GM21526 (cell line): ENCODE data around the gene PDZRN4.
A peak's percentile ranks its signal among the peaks of the same experiment; 100 is the strongest.
"Not testable (repeated sequence)": the region's sequence is repeated elsewhere in the genome, so short reads cannot be mapped to it uniquely, and the experiment has no call there.

ENCODE experiments used
- ATAC-seq: cut with Tn5 transposase; IDR thresholded peaks from one replicate; pipeline ENCODE4 v1.9.1; 2021; ENCODE audit warnings: moderate library complexity; ENCODE audit not compliant: unreplicated experiment, low FRiP score

The PDZRN4 gene

DNA sequence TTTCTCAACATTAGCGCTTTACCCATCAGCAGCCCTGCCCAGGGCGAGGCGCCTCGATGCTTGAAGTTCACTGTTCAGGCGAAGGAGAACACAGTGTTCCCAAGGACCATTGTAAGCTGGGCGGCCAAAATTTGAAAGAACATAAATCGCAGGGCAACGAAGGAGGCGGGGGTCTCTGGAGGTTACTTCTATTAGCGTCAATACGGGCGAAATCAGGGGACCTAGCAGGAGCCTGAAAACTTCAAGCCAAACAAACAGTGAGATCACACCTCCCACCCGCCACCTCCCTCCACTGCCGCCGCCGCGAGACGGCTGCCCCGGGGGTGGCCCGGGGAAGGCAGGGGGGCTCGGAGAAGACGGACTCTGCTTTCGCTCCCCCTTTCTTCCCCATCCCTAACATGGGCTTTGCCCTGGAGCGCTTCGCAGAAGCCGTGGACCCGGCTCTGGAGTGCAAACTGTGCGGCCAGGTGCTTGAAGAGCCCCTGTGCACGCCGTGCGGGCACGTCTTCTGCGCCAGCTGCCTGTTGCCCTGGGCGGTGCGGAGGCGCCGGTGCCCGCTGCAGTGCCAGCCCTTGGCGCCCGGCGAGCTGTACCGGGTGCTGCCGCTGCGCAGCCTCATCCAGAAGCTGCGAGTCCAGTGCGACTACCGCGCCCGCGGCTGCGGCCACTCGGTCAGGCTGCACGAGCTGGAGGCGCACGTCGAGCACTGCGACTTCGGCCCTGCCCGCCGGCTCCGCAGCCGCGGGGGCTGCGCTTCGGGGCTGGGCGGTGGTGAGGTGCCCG is at the start of gene PDZRN4:
Gene PDZRN4 (plus strand): TSS at position 263 of the 783 bp plus-strand sequence.
- no peak for ATAC-seq

DNA sequence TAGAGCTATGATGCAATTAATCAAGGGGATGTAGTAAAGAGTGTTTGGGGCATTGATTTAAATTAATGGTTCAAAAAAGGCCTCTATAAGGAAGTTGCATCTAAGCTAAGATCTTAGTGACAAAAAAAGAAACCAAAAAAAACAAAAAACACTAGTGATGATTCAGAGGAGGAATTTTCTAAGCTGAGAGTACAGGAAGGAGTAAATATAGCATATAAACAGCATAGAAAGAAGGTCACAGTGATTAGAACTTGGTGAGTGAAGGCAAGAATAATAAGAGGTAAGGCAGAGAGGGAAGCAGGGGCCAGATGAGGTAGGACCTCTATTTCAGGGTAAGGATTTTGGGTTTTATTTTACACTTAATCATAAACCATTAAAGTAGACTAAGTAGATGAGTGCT is 48.0 kb upstream of the PDZRN4 start:
- ATAC-seq, result no peak

DNA sequence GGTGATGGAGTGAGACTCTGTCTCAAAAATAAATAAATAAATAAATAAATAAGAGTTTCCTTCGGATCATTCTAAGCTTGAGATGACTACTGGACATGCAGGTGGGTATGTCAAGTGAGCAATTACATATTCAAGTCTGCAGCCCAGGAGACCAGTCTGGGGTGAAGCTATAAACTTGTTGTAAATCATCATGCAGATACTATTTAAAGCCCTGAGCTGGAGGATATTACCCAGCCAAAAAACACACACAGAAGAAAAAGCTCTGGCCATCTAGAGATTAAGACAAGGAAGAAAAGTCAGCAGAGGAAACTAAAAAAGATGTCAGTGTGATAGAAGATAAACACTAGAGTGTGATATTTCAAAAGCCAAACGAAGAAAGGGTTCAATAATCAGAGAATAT is 47.0 kb upstream of the PDZRN4 start:
- ATAC-seq, result no peak

DNA sequence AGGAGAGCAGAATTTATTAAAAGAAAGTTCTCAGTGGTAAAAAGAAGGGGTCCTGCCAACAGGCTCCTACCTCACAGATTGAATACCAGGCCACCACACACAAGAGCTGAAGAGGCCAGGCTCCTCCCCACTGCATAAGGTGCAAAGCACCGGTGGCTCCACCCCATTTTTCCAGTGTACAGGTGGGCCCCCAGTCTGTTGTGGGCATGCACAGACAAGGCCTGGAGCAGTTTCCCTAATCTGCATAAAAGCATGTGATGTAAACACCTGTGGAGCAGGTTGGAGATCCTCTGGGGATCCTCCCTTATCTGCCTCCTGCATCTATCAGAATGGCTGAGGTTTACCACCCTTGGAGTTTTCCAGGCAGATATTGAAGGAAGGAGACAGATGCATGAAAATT is 45.7 kb upstream of the PDZRN4 start:
- no peak for ATAC-seq

DNA sequence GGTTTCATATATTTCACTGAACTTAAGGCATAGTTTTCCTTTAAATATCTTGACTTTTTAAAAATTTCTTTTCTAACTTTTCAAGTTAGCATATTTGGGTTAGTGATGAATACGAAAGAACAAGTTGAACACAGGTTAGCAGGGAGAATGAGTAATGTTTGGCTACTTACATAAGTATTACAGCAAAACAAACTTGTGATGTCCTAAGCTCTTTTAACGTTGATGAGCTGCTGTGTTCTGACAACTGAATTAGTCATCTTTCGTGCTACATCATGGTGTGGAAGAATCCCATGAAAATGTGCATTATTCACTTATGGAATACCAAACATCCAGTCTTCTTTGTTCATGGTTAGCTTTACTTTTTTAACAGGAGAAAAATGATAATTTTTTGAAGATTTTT is 36.3 kb upstream of the PDZRN4 start:
- ATAC-seq, result no peak

DNA sequence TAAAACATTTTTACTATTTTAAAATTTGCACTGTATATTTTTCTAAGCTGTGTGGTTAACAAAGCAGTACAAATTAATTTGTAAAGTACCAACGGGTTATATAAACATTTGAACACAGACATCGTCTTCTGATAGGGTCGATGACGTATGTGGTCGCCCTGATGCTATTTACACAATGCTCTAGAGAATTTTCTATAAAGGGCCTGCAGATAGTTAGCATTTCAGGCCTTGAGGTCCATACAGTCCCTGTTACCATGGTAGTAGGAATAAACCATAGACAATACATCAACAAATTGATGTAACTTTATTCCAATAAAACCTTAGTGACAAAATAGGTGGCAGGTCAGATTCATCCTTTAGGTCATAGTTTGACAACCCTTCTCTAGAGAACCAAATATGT is 25.7 kb upstream of the PDZRN4 start:
- ATAC-seq, result no peak

DNA sequence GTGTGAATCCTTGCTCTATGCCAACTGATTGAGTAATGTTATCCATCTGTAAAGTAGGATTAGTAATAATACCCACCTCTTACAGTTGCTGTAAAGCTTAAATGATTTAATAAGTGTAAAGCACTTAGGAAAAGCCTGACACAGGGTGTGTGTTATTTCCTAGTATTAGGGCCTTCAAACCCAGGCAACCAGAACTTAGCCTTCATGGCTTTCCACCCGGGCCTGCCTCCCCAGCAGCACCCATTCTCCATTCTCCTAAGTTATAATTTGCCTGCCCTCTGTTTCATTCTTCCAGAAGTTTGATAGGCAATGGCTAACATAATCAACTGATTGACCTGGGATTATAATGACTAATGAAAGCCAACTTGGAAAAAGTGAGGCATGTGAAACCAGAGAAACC is 20.4 kb upstream of the PDZRN4 start:
- ATAC-seq, result no peak

DNA sequence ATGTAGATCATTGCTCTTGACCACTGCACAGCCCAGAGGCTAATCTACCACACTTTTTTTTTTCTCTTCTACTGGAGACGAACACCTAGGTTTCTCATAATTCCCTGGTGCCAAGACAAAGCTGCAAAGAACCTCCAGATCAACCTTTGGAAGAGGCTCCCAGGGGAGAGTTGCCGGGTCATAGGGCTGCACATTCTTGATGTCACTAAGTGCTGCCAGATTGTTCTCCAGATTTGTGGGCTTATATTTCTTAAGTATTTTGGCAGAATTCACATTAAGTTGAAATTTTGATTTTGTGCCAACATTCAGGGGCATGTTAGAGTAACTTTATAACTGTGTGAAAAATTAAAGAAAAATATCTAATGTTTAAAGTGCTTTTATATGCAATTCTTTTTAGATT is 13.5 kb upstream of the PDZRN4 start:
- ATAC-seq, result no peak

DNA sequence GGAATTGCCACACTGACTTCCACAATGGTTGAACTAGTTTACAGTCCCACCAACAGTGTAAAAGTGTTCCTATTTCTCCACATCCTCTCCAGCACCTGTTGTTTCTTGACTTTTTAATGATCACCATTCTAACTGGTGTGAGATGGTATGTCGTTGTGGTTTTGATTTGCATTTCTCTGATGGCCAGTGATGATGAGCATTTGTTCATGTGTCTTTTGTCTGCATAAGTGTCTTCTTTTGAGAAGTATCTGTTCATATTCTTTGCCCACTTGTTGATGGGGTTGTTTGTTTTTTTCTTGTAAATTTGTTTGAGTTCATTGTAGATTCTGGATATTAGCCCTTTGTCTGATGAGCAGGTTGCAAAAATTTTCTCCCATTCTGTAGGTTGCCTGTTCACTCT is 8.6 kb upstream of the PDZRN4 start:
- ATAC-seq, result not testable (repeated sequence)

DNA sequence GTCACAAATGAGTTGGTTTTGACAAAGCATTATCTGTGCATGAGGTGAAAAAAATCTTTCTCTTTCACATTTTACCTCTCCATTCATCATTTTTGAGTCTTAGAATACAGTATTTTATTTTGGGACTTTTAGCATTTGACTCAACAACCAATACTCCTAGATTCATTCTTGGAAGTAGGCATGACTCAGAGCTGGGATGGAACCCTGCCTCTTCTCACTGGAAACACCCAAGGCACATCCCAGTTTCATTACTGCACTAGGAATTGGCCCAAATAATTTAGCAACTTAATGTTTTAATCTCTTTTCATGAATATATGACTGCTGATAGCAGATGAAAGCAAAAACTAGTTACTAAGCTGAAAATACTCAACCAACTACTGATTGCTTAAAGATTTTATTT is 3.3 kb upstream of the PDZRN4 start:
- ATAC-seq, result no peak

DNA sequence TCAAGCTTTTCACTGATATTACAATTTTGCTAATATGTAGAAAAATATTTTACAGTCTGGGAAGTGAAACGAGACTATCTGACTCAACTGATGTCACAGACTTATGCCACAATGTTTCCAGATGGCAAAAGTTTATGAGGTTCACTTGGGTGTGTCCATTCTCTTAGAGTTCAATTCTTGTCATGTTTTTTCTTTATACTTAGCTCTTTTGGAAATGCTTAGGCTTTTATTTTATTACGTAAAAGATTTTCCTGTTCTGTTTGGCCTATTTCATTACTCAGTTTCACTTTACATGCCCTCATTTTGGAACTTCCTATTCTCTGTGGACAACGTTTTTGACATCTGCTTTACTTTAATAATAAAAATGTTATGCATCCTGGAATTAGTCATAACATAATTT is 2.1 kb upstream of the PDZRN4 start:
- no peak for ATAC-seq

DNA sequence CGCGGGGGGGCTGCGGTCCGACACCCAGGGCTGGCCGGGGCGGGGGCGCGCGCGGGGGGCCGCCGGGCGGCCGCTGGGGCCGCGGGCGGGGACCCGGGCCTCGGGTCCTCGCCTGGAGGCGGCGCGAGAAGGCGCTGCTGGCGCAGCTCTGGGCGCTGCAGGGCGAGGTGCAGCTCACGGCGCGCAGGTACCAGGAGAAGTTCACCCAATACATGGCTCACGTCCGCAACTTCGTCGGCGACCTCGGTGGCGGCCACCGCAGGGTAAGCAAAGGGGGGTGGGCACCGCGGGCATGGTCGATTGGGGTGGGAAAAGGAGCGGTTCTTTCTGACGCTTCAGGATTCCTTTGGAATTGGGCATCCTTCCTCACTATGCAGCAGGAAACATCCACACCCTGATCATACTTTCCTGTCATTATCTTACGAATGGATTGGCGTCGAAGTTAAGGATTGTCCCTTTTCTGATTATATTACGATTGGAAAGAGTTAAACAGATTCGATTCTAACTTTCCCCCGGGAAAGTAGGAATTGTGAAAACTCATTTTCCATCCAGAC is 798 bp downstream of the PDZRN4 start:
- no peak for ATAC-seq

DNA sequence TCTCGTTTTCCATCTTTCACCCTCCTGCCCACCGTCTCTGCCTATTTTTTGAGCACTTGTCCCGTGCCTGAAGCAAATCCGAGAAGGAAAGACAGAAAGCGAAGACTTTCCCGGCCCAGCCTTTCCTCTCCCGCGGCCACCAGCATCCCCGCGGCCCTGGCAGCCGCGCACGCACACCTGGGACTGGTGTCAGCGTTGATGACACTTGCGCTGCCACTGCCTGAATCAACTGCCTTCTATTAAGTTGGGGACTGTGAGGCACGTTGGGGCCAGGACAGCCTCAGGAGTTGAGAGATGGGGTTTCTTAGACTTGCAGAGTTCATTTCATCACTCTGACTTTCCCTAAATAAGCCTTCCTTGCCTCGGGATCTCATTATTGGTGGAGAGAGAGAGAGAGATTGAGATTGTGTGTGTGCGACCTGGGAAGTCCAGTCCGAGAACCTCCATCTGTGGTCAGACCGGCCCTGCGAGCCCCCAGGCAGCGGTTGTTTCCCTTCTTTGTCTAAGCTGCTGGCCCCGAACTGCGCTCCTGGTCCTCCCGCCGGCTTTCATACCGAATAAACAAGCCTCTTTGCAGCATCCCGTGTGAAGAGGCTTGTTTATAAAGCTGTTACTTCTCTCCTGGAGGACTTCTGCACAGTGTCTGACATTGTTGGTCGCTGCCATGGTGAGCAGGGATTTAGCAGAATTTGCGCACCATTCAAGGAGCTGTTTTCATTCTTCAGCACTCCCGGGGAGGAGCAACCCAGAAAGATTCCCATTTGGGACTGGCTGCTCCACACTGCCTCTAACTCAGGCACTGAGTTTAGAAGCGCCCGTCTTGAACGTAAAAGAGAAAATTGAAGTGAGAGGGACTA is 1.5 kb downstream of the PDZRN4 start:
- ATAC-seq, result no peak

DNA sequence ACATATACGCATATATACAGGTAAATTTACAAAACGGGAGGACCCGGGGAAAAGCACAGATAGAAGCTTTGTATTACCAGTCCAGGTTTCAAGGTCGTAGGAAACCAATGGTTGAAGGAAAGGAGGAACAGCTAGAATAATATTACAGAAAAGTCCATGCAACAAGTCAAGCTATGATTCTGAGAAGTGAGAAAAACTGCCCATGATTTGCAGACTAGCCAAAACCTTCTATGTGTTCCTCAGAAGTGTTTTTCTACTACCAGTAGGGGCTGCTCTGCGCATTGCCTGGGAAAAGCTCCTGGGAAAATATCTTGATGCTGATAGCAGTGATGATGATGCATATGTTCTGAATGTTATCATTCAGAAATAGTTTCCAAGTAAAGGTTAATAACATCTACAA is 2.2 kb downstream of the PDZRN4 start:
- no peak for ATAC-seq

DNA sequence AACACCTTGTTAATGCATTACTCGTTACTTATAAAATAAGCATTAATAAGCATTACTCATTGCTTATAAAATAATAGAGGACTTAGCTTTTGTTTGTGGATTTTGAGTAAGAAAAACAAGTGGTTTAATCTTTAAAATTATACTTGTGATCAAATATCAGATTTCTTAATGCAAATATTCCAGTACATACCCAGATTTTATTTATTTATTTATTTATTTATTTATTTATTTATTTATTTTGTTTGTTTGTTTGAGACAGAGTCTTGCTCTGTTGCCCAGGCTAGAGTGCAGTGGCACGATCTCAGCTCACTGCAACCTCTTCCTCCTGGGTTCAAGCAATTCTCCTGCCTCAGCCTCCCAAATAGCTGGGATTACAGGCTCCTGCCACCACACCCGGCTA is 3.4 kb downstream of the PDZRN4 start:
- not testable (repeated sequence) for ATAC-seq

DNA sequence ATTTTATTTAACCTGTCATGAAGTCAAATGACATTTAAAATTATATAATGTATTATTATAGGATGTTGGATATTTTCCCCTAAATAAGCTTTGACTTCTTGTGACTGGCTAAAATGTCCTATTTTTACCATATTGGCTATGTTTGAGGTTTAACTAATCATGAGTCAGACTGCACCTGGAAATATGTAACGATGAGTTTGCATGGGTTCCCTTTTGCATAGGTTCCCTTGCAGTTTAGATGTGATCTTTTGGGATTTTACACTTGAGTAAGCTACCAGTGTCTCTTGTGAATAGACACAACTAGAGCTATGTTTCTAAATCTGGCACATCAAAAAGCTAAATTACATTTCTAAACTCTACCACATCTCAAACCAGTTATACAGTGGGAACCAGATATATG is 5.2 kb downstream of the PDZRN4 start:
- no peak for ATAC-seq

DNA sequence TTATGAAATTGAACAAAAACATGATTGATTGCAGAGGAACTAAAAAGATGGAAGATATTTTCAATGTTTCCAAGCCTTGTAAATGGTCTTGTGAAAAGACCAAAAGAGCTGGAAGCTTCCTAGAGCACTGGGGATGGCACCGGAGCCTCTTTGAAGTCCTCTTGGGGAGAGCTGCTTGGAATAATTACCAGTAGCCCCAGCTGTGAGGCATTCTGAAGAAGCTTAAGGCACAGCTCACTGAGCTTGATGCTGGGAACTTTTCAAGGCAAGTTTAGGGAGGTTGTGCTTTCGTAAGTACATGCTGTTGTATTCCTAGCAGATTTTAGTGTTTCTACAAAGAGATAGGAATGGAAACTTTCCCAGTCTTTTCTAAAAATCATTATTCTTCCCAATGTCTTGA is 13.9 kb downstream of the PDZRN4 start:
- ATAC-seq, result no peak

DNA sequence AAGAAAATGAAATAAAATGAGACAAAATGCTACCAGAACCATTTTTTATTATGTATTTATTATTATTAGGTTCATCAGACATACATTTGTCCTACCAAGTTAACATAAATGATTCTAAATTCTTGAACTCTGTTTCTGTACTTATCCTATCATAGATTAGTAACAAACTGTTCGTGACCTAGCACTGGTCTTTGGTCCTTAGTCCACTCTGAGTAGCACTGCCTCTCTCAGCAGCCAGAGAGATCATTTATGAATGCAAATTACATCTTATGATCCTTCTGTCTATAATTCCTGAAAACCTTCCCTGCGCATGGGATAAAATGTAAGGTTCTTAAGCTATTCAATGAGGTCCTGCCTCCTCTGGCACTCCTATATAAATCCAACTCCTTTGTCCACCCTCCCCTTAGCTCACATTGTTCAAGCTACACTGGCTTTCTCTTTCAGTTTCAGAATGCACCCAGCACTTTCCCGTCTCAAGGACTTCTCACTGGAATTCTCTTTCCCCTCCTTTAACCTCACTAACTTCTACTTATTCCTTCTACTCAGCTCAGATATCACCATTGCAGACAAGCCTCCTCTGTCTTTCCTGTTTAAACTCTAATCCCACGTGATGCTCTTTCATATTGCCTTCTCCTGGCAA is 17.1 kb downstream of the PDZRN4 start:
- peak; percentile 69 for ATAC-seq

DNA sequence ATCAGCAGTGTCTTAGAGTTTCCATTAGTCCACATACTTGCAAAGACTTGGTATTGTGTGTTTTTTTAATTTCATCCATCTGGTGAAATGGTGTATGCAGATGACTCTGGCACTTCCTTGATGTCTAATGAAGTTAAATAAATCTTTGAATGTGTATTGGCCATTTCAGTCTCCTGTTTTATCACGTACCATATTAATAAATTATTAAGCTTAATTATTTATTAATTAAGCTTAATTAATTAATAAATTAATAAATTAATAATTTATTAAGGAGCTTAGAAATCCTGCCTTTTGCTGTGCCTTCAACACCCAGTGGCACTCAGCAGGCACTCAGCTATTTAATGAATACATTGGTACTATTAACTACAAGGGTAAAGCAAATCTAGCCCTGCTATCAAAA is 18.2 kb downstream of the PDZRN4 start:
- no peak for ATAC-seq

DNA sequence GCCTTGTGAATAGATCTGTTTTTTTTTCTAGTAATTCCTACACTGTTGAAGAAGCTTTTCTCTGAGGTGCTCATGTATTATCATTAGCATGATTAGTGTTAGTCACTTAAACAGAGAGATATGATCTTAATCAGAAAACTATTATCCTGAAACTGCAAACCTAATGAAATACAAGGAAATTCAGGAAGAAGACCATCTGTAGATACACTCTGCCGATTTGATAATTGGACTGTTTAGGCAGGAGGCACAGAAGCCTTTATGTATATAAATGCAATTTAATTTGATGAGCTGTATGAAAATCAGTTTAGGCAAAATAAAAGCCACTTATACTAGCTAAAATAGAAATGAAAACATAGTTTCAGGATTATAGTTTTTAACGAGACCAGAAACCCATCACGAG is 23.3 kb downstream of the PDZRN4 start:
- ATAC-seq, result no peak

DNA sequence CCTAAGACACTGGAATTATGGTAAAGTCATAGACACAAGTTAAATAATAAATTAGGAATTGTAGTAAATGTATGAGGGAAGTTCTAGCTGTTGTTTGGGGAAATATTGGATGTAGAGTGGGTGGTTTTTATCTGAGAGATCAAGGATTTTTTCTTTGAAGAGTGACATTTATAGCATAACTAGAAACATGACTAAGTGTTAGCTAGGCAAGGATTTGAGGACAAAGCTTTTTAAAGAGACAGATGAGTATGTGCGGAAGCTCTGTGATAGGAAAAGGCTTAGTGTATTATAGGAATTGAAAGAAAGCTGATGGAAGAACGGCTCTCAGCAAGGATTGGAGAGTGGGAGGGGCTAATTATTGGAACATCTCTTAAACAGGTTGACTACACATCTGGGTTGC is 24.5 kb downstream of the PDZRN4 start:
- ATAC-seq, result no peak
